T-helper 9 cell (primary cell): Measurements from ENCODE around the gene TENT4B.
"Not testable (repeated sequence)": the region's sequence is repeated elsewhere in the genome, so short reads cannot be mapped to it uniquely, and the experiment has no call there.

ENCODE experiments used
- DNase-seq: peaks from one replicate; pipeline ENCODE4 v3.0.0-alpha.2; 2020

TENT4B gene

GRCh38 chr16:50238314-50238713 is 85.2 kb downstream of the TENT4B start:
- DNase-seq: no peak

DNA sequence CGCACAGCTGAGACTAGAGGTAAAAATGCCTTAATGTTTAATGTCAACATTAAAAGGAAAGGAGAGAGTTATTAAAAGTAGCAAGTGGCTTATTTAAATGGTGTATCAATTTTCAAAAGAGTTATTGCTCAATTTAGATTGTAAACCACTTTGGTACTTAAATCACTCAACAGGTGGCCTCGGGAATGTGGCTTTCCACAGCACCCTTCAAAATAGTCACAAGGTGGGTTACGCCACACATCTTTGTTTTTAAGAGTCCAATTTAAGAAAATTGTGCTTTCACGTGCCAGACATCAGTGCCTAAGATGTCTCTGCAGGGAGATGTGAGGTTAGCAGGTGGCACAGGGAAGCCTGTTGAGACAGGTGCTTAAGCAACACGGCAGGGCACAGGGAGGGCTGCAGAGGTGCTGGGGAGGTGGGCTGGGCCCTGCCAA is 85.8 kb downstream of the TENT4B start:
- DNase-seq: no peak

GRCh38 chr16:50243024-50243423 is 89.9 kb downstream of the TENT4B start:
- DNase-seq: not testable (repeated sequence)

GRCh38 chr16:50244140-50244503 is 91.0 kb downstream of the TENT4B start:
- DNase-seq: no peak

- no peak for DNase-seq
Observed at GRCh38 chr16:50244504-50245416, 91.7 kb downstream of the TENT4B start.

GRCh38 chr16:50245417-50246298 is 92.6 kb downstream of the TENT4B start:
- peak; percentile 29 for DNase-seq

- DNase-seq: no peak
Observed at GRCh38 chr16:50246299-50247122, 93.4 kb downstream of the TENT4B start.

- no peak for DNase-seq
Observed at GRCh38 chr16:50247123-50247905, 94.2 kb downstream of the TENT4B start.

DNA sequence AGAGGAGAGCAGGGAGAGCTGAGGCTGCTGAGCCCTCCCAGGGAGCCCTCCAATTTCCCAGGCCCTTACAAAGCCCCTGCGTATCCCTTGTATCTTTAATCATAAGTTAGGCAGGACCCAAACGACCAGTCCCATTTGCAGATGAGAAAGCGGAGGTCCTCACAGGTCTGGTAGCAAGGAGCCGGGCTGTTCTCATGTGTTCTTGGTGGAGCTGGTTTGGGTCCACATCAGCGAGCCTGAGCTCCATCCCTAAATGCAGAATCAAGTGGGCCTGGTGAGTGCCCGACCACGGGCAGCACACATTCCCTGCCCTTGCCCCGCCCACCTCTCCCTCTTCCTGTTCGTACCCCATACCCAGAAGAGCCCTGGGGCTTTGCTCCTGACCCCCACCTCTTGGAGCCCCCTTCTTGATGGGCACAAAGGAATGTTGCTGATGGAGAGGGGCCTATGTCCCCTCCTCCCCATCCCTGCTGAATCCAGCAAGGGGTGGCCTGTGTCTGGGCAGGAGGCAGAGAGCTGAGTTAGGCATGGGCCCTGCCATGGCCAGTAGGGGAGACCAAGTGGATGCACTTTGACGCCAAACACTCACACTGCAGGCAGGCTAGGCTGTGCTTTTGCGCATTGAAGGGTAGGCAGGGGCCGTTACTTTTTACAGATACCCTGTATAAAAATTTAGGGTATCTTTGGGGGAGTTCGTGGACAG is 95.0 kb downstream of the TENT4B start:
- DNase-seq: no peak

DNA sequence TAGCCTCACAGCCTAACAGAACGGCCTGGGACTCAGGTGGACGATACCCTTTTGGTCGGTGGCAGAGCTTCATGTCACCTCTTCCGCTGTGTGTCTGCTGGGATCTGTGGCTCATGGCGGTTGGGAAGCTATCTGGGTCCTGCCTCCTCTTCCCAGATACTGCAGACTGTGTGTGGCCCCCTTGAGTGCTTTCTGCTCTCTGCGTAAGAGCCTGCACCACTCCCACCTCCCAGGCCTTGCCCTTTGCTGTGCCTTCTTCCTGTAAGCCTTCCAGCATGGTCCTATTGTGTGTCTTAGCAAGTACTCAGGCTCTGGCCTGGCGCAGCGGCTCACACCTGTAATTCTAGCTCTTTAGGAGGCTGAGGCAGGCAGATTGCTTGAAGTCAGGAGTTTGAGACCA is 95.7 kb downstream of the TENT4B start:
- no peak for DNase-seq

- DNase-seq: no peak
Observed at GRCh38 chr16:50251375-50252081, 98.4 kb downstream of the TENT4B start.

GRCh38 chr16:50252082-50252611 is 99.0 kb downstream of the TENT4B start:
- DNase-seq: no peak

DNA sequence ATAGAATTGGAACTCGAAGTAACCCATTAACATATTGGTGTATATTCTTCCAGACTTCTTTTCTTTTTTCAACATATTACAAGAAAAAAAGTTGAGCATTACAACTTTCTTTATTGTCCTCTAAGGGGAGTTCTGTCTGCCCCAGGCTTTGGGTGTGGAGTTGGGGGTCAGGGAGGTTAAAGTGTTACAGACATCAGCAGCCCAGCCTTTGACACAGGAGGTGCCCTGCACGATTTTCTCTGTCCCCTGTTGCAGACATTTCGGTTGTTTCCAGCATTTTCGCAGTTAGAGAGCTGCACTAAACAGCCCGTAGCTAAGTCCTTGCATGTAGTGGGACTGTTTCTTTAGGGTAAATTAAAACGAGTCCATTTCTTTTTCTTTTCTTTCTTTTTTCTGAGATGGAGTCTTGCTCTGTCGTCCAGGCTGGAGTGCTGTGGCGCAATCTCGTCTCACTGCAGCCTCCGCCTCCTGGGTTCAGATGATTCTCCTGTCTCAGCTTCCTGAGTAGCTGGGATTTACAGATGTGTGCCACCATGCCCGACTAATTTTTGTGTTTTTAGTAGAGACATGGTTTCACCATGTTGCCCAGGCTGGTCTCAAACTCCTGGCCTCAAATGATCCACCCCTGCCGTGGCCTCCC is 99.9 kb downstream of the TENT4B start:
- DNase-seq: no peak

DNA sequence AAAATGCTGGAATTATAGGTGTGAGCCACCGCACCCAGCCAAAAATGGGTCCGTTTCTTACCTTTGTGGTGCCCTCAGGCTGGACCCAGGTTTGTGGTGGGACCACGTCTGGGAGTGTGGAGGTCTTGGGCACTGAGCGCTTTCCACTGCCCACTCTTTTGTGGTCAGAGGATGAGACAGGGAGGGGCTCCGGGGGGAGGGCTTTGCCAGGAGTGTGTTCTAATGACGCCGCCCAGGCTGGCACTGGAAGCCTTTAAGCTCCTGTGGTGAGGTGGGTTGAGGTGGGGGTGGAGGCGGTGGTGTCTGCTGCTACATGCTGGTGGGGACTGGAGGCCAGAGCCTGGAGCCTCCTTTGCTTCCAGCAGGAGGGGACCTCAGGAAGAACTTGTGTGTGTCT is 100.4 kb downstream of the TENT4B start:
- no peak for DNase-seq

DNA sequence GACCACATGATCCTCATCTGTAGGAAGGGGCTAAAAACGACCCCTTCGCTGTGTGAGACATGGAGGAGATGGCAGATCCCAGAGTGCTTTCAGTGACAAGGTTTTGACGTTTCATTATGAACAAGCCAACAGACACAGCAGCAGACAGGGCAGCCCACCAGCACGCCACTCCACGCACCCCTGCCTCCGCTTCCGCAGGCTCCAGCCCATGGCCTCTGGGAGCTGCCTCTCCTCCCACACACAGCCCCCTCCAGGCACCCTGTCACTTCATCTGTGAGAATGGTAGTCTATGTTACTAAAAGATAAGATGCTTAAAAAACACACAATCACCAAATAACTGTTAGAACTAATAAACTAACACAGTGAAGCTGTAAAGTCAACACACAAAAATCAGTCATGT is 101.0 kb downstream of the TENT4B start:
- no peak for DNase-seq

GRCh38 chr16:50255538-50255937 is 102.4 kb downstream of the TENT4B start:
- no peak for DNase-seq

GRCh38 chr16:50256604-50257003 is 103.5 kb downstream of the TENT4B start:
- DNase-seq: no peak

GRCh38 chr16:50257876-50258275 is 104.8 kb downstream of the TENT4B start:
- DNase-seq: no peak

GRCh38 chr16:50259334-50260205 is 106.5 kb downstream of the TENT4B start:
- no peak for DNase-seq
